GM18951 (cell line): ENCODE measurements around the gene HS3ST1.

Experiments
- POLR2A ChIP-seq: IDR thresholded peaks from 4 replicates; pipeline ENCODE4 v1.6.1; 2011; ENCODE audit warnings: mild to moderate bottlenecking; ENCODE audit not compliant: insufficient read length, insufficient read depth; ENCODE audit errors: extremely low read depth
- in situ Hi-C: fragments of 300-500 bp; cut with MboI; formaldehyde crosslinking; loops from one replicate; pipeline ENCODE4 v1.12.0; 2022; ENCODE audit warnings: low sequenced_read_pairs, mixed read lengths, inconsistent platforms; ENCODE audit not compliant: unreplicated experiment

Gene HS3ST1

GRCh38 chr4:11446155-11446811 lies 17.6 kb upstream of the HS3ST1 start:
- no peak for TF ChIP-seq POLR2A
- in situ Hi-C loops = loop anchor here (25.0 kb wide), 1 partner anchor 1284 kb away; no protein-coding TSS in a partner anchor

- TF ChIP-seq POLR2A = no peak
- in situ Hi-C loops = loop anchor here (25.0 kb wide), 1 partner anchor 1279 kb away; no protein-coding TSS in a partner anchor
Observed at GRCh38 chr4:11441194-11441556, 12.5 kb upstream of the HS3ST1 start.

- in situ Hi-C loops = loop anchor here (25.0 kb wide), 1 partner anchor 1278 kb away; no protein-coding TSS in a partner anchor
- TF ChIP-seq POLR2A = no peak
Observed at GRCh38 chr4:11440481-11441193, 11.9 kb upstream of the HS3ST1 start.

- TF ChIP-seq POLR2A = no peak
- in situ Hi-C loops = loop anchor here (10.0 to 25.0 kb wide), 2 partner anchors 855 to 1278 kb away; no protein-coding TSS in a partner anchor
Observed at GRCh38 chr4:11439836-11440235, 11.1 kb upstream of the HS3ST1 start.

GRCh38 chr4:11438647-11439046 lies 10.0 kb upstream of the HS3ST1 start:
- TF ChIP-seq POLR2A = no peak
- in situ Hi-C loops = loop anchor here (10.0 to 25.0 kb wide), 2 partner anchors 854 to 1276 kb away; no protein-coding TSS in a partner anchor

- in situ Hi-C loops = loop anchor here (10.0 to 25.0 kb wide), 2 partner anchors 852 to 1274 kb away; no protein-coding TSS in a partner anchor
- no peak for TF ChIP-seq POLR2A
Observed at GRCh38 chr4:11436673-11437072, 8.0 kb upstream of the HS3ST1 start.

- in situ Hi-C loops = loop anchor here (10.0 to 25.0 kb wide), 2 partner anchors 851 to 1274 kb away; no protein-coding TSS in a partner anchor
- TF ChIP-seq POLR2A = no peak
Observed at GRCh38 chr4:11436084-11436483, 7.4 kb upstream of the HS3ST1 start.

- in situ Hi-C loops = loop anchor here (10.0 to 25.0 kb wide), 2 partner anchors 851 to 1273 kb away; no protein-coding TSS in a partner anchor
- no peak for TF ChIP-seq POLR2A
Observed at GRCh38 chr4:11435557-11435956, 6.9 kb upstream of the HS3ST1 start.

GRCh38 chr4:11431111-11431510 lies 2.4 kb upstream of the HS3ST1 start:
- in situ Hi-C loops = loop anchor here (10.0 to 25.0 kb wide), 2 partner anchors 846 to 1269 kb away; no protein-coding TSS in a partner anchor
- no peak for TF ChIP-seq POLR2A

- in situ Hi-C loops = loop anchor here (10.0 to 25.0 kb wide), 2 partner anchors 846 to 1268 kb away; no protein-coding TSS in a partner anchor
- TF ChIP-seq POLR2A = no peak
Observed at GRCh38 chr4:11430536-11430935, 1.8 kb upstream of the HS3ST1 start.

GRCh38 chr4:11429699-11430045 lies 978 bp upstream of the HS3ST1 start:
- no peak for TF ChIP-seq POLR2A
- in situ Hi-C loops = loop anchor here (10.0 to 25.0 kb wide), 2 partner anchors 845 to 1267 kb away; no protein-coding TSS in a partner anchor

- in situ Hi-C loops = loop anchor here (25.0 kb wide), 1 partner anchor 1267 kb away; no protein-coding TSS in a partner anchor
- TF ChIP-seq POLR2A = no peak
Observed at GRCh38 chr4:11428899-11429698, 405 bp upstream of the HS3ST1 start.
